ENCODE measurements around the gene TVP23A.

DNA sequence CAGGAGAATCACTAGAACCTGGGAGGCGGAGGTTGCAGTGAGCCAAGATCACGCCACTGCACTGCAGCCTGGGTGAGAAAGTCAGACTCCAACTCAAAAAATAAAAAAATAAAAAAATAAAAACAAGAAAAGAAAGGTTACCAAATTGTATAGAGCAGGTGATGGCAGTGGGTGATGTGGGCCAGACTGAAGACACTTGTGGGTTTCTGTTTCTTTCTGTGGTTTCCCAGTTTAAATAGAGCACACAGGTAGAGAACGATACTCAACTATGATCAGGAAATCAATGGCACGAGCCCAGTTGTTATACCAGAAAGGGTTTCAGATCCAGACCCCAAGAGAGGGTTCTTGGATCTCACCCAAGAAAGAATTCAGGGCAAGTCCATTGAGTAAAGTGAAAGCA lies 42.3 kb downstream of the TVP23A start:
- TF ChIP-seq, protein P1, sequence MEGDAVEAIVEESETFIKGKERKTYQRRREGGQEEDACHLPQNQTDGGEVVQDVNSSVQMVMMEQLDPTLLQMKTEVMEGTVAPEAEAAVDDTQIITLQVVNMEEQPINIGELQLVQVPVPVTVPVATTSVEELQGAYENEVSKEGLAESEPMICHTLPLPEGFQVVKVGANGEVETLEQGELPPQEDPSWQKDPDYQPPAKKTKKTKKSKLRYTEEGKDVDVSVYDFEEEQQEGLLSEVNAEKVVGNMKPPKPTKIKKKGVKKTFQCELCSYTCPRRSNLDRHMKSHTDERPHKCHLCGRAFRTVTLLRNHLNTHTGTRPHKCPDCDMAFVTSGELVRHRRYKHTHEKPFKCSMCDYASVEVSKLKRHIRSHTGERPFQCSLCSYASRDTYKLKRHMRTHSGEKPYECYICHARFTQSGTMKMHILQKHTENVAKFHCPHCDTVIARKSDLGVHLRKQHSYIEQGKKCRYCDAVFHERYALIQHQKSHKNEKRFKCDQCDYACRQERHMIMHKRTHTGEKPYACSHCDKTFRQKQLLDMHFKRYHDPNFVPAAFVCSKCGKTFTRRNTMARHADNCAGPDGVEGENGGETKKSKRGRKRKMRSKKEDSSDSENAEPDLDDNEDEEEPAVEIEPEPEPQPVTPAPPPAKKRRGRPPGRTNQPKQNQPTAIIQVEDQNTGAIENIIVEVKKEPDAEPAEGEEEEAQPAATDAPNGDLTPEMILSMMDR (IDR thresholded peaks at IDR 0.05) = no peak
- TF ChIP-seq, protein P2, sequence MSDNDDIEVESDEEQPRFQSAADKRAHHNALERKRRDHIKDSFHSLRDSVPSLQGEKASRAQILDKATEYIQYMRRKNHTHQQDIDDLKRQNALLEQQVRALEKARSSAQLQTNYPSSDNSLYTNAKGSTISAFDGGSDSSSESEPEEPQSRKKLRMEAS (IDR thresholded peaks at IDR 0.05; ENCODE audit: low read depth) = no peak
- TF ChIP-seq CHD2 (IDR thresholded peaks at IDR 0.05; ENCODE audit: low read length, partially characterized antibody) (no peak), RAD21 (IDR thresholded peaks at IDR 0.05; ENCODE audit: low read length) (no peak)
- TF ChIP-seq, protein P3, sequence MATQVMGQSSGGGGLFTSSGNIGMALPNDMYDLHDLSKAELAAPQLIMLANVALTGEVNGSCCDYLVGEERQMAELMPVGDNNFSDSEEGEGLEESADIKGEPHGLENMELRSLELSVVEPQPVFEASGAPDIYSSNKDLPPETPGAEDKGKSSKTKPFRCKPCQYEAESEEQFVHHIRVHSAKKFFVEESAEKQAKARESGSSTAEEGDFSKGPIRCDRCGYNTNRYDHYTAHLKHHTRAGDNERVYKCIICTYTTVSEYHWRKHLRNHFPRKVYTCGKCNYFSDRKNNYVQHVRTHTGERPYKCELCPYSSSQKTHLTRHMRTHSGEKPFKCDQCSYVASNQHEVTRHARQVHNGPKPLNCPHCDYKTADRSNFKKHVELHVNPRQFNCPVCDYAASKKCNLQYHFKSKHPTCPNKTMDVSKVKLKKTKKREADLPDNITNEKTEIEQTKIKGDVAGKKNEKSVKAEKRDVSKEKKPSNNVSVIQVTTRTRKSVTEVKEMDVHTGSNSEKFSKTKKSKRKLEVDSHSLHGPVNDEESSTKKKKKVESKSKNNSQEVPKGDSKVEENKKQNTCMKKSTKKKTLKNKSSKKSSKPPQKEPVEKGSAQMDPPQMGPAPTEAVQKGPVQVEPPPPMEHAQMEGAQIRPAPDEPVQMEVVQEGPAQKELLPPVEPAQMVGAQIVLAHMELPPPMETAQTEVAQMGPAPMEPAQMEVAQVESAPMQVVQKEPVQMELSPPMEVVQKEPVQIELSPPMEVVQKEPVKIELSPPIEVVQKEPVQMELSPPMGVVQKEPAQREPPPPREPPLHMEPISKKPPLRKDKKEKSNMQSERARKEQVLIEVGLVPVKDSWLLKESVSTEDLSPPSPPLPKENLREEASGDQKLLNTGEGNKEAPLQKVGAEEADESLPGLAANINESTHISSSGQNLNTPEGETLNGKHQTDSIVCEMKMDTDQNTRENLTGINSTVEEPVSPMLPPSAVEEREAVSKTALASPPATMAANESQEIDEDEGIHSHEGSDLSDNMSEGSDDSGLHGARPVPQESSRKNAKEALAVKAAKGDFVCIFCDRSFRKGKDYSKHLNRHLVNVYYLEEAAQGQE (IDR thresholded peaks at IDR 0.05; ENCODE audit: low read depth, low read length) = no peak
